ENCODE data around the gene USB1.

DNA sequence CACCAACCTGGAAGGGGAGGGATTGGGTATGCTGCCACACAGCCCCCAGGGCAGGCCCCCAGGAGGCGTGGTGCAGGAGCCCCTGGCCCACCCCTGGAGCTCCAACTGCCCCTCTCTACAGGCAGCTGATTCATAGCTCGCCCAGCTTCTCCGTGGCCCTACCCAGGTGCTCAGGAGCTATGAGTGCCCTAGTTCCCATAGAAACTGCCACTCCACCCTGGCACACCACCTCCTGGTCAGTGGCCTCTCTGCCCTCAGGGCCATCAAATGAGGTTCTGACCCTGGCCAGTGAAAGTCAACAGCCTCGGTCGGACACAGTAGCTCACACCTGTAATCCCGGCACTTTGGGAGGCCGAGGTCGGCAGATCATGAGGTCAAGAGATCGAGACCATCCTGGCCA lies 48.3 kb upstream of the USB1 start:
- TF ChIP-seq, protein P1, sequence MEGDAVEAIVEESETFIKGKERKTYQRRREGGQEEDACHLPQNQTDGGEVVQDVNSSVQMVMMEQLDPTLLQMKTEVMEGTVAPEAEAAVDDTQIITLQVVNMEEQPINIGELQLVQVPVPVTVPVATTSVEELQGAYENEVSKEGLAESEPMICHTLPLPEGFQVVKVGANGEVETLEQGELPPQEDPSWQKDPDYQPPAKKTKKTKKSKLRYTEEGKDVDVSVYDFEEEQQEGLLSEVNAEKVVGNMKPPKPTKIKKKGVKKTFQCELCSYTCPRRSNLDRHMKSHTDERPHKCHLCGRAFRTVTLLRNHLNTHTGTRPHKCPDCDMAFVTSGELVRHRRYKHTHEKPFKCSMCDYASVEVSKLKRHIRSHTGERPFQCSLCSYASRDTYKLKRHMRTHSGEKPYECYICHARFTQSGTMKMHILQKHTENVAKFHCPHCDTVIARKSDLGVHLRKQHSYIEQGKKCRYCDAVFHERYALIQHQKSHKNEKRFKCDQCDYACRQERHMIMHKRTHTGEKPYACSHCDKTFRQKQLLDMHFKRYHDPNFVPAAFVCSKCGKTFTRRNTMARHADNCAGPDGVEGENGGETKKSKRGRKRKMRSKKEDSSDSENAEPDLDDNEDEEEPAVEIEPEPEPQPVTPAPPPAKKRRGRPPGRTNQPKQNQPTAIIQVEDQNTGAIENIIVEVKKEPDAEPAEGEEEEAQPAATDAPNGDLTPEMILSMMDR (conservative IDR thresholded peaks at IDR 0.05) = no peak
- TF ChIP-seq EZH2 (IDR thresholded peaks at IDR 0.05; ENCODE audit: low read depth) = no peak
